HepG2 (cell line): ENCODE measurements around the gene ZCCHC3. TPM values are rescaled to one million over a fixed set of nuclear protein-coding genes. Genes with fewer than 3 reads are reported as not detected.

Source experiments
- ATF7 ChIP-seq, 2 experiments: fragments of 450-650 bp in 1 of 2; sonication (generic) in 1 of 2; formaldehyde crosslinking in 1 of 2; IDR thresholded peaks; 2 replicates each; pipeline versions ENCODE4 v1.4.0 to v1.6.1; 2016 to 2020; ENCODE audit warnings: antibody characterized with exemption in 1 of 2, mild to moderate bottlenecking in 1 of 2, missing genetic modification reagents in 1 of 2
- BRD4 ChIP-seq: sonication (generic); formaldehyde crosslinking; IDR thresholded peaks from 2 replicates; pipeline ENCODE4 v1.4.0; 2020; ENCODE audit warnings: missing genetic modification reagents
- CHD4 ChIP-seq: fragments of 200-600 bp; sonication (generic); IDR thresholded peaks from 2 replicates; pipeline ENCODE4 v1.7.0; 2017; ENCODE audit warnings: mild to moderate bottlenecking, low read length, borderline replicate concordance
- GTF2F1 ChIP-seq: fragments of 150-350 bp; IDR thresholded peaks from 2 replicates; pipeline ENCODE4 v1.6.1; 2014; ENCODE audit warnings: low read length
- HHEX ChIP-seq: IDR thresholded peaks from 2 replicates; pipeline ENCODE4 v1.6.1; 2016; ENCODE audit warnings: control low read depth
- HNRNPK ChIP-seq: fragments of 200-400 bp; formaldehyde crosslinking; IDR thresholded peaks from 2 replicates; pipeline ENCODE4 v1.6.1; 2018; ENCODE audit warnings: low read length, low read depth, moderate library complexity, mild to moderate bottlenecking; ENCODE audit not compliant: poor library complexity, severe bottlenecking
- KLF12 ChIP-seq: sonication (generic); formaldehyde crosslinking; IDR thresholded peaks from 2 replicates; pipeline ENCODE4 v1.4.0; 2020; ENCODE audit warnings: missing genetic modification reagents, borderline replicate concordance
- MED13 ChIP-seq: sonication (generic); formaldehyde crosslinking; IDR thresholded peaks from 2 replicates; pipeline ENCODE4 v1.5.0; 2020; ENCODE audit warnings: missing genetic modification reagents
- MEIS2 ChIP-seq: sonication (generic); formaldehyde crosslinking; IDR thresholded peaks from 2 replicates; pipeline ENCODE4 v1.9.0; 2021; ENCODE audit warnings: mild to moderate bottlenecking, missing genetic modification reagents
- NRL ChIP-seq: sonication (generic); formaldehyde crosslinking; IDR thresholded peaks from 2 replicates; pipeline ENCODE4 v1.5.0; 2020; ENCODE audit warnings: missing genetic modification reagents, mild to moderate bottlenecking, moderate library complexity, borderline replicate concordance
- RBAK ChIP-seq: sonication (generic); formaldehyde crosslinking; IDR thresholded peaks from 2 replicates; pipeline ENCODE4 v1.5.1; 2020; ENCODE audit warnings: mild to moderate bottlenecking, missing genetic modification reagents
- SIX1 ChIP-seq: sonication (generic); formaldehyde crosslinking; IDR thresholded peaks from 2 replicates; pipeline ENCODE4 v1.4.0; 2020; ENCODE audit warnings: missing genetic modification reagents, borderline replicate concordance
- SKI ChIP-seq: fragments of 450-650 bp; IDR thresholded peaks from one replicate; pipeline ENCODE4 v1.6.1; 2018; ENCODE audit warnings: mild to moderate bottlenecking; ENCODE audit not compliant: partially characterized antibody
- STAG1 ChIP-seq: sonication (generic); formaldehyde crosslinking; IDR thresholded peaks from 2 replicates; pipeline ENCODE4 v1.4.0; 2020; ENCODE audit warnings: missing genetic modification reagents
- ZNF7 ChIP-seq: IDR thresholded peaks from 2 replicates; pipeline ENCODE4 v1.6.1; 2016; ENCODE audit warnings: missing biosample characterization, missing genetic modification reagents
- ZNF724P ChIP-seq: sonication (generic); formaldehyde crosslinking; IDR thresholded peaks from 2 replicates; pipeline ENCODE4 v1.8.0; 2022; ENCODE audit warnings: missing genetic modification reagents, borderline replicate concordance
- ZNF781 ChIP-seq: sonication (generic); formaldehyde crosslinking; IDR thresholded peaks from 2 replicates; pipeline ENCODE4 v1.5.1; 2020; ENCODE audit warnings: borderline replicate concordance, mild to moderate bottlenecking, missing genetic modification reagents; ENCODE audit errors: not compliant biosample characterization
- ZNF839 ChIP-seq: sonication (generic); formaldehyde crosslinking; IDR thresholded peaks from 2 replicates; pipeline ENCODE4 v1.4.0; 2020; ENCODE audit warnings: missing genetic modification reagents, mild to moderate bottlenecking, borderline replicate concordance
- ZNF883 ChIP-seq: sonication (generic); formaldehyde crosslinking; IDR thresholded peaks from 2 replicates; pipeline ENCODE4 v1.5.1; 2020; ENCODE audit warnings: mild to moderate bottlenecking, missing genetic modification reagents; ENCODE audit errors: not compliant biosample characterization
- ZSCAN22 ChIP-seq: sonication (generic); formaldehyde crosslinking; IDR thresholded peaks from 2 replicates; pipeline ENCODE4 v1.4.0; 2020; ENCODE audit warnings: mild to moderate bottlenecking, missing genetic modification reagents
- polyA plus RNA-seq, 8 experiments: library from polyadenylated mRNA; depleted of rRNA in 3 of 8; stranded (reverse) in 7 of 8; unstranded in 1 of 8; fragments of >200 nt; fragmentation: Illumina TruSeq in 4 of 8; extraction: Trizol in 4 of 8; gene quantifications; 2 replicates each; pipeline versions ENCODE4 v1.2.1 to v1.2.3, GENCODE V29; 2011 to 2016; ENCODE audit warnings: low read depth in 4 of 8, missing spikeins in 1 of 8, mixed read lengths in 1 of 8; ENCODE audit not compliant: insufficient read depth in 1 of 8
- total RNA-seq, 5 experiments: library from RNA; depleted of rRNA; stranded (reverse); fragments of >200 nt; fragmentation: Illumina TruSeq; extraction: Trizol; gene quantifications; 2 replicates each; pipeline ENCODE4 v1.2.3, GENCODE V29; 2016; ENCODE audit warnings: low read depth in 1 of 5
- TF ChIP-seq, protein P1 (sequence below): sonication (generic); formaldehyde crosslinking; IDR thresholded peaks from 2 replicates; pipeline ENCODE4 v1.5.0; 2020; ENCODE audit warnings: missing genetic modification reagents
- TF ChIP-seq, protein P2 (sequence below): sonication (generic); formaldehyde crosslinking; IDR thresholded peaks from 2 replicates; pipeline ENCODE4 v1.8.1; 2023; ENCODE audit warnings: missing genetic modification reagents, inconsistent platforms, borderline replicate concordance
- TF ChIP-seq, protein P3 (sequence below): sonication (generic); formaldehyde crosslinking; conservative IDR thresholded peaks from 2 replicates; pipeline ENCODE4 v1.8.0; 2022; ENCODE audit warnings: mild to moderate bottlenecking, moderate library complexity, missing genetic modification reagents
- TF ChIP-seq, protein P4 (sequence below): IDR thresholded peaks from 2 replicates; pipeline ENCODE4 v1.6.1; 2016; ENCODE audit warnings: mild to moderate bottlenecking, missing biosample characterization, missing genetic modification reagents
- TF ChIP-seq, protein P5 (sequence below): sonication (generic); formaldehyde crosslinking; IDR thresholded peaks from 2 replicates; pipeline ENCODE4 v1.5.0; 2020; ENCODE audit warnings: missing genetic modification reagents

The ZCCHC3 gene
- total and polyA plus RNA-seq, 2 of the 13 experiments (the other 11 are each of a cell fraction or from before 2014, with no cell fraction given) = 46.6 to 63.0 TPM

DNA sequence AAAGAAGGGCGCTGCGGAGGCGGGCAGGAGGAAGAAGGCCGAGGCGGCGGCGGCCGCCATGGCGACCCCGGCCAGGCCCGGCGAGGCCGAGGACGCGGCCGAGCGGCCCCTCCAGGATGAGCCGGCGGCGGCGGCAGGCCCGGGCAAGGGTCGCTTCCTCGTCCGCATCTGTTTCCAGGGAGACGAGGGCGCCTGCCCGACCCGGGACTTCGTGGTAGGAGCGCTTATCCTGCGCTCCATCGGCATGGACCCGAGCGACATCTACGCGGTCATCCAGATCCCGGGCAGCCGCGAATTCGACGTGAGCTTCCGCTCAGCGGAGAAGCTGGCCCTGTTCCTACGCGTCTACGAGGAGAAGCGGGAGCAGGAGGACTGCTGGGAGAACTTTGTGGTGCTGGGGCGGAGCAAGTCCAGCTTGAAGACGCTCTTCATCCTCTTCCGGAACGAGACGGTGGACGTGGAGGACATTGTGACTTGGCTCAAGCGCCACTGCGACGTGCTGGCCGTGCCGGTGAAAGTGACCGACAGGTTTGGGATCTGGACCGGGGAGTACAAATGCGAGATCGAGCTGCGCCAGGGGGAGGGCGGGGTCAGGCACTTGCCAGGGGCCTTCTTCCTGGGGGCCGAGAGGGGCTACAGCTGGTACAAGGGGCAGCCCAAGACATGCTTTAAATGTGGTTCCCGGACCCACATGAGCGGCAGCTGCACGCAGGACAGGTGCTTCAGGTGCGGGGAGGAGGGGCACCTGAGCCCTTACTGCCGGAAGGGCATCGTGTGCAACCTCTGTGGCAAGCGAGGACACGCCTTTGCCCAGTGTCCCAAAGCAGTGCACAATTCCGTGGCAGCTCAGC, 780 bp downstream of the ZCCHC3 start (continued):
- TF ChIP-seq ZNF781 (CRISPR knock-in tag) (no peak), GTF2F1 (no peak), ZNF7 (CRISPR knock-in tag) (no peak), BRD4 (peak; percentile 3; the same call in 1 of the 2 replicates), ZNF839 (CRISPR knock-in tag) (peak; percentile 95; the same call in 1 of the 2 replicates), SKI (no peak), ATF7 (IDR thresholded peaks at IDR 0.05) (no peak), ATF7 (CRISPR knock-in tag; IDR thresholded peaks at IDR 0.05) (no peak), MED13 (no peak), SIX1 (CRISPR knock-in tag) (no peak; the same call in 1 of the 2 replicates), ZNF883 (CRISPR knock-in tag) (peak; percentile 79), ZSCAN22 (CRISPR knock-in tag) (no peak), HNRNPK (no peak), MEIS2 (no peak), RBAK (no peak), CHD4 (no peak), HHEX (CRISPR knock-in tag) (no peak), KLF12 (no peak), NRL (no peak; the same call in 1 of the 2 replicates), ZNF724P (peak; percentile 75; the same call in 1 of the 2 replicates), STAG1 (CRISPR knock-in tag) (0 out of 2 replicates have a peak, but pooled peaks have one; percentile 10)
- TF ChIP-seq, protein P1, sequence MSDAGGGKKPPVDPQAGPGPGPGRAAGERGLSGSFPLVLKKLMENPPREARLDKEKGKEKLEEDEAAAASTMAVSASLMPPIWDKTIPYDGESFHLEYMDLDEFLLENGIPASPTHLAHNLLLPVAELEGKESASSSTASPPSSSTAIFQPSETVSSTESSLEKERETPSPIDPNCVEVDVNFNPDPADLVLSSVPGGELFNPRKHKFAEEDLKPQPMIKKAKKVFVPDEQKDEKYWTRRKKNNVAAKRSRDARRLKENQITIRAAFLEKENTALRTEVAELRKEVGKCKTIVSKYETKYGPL = no peak
- TF ChIP-seq, protein P2, sequence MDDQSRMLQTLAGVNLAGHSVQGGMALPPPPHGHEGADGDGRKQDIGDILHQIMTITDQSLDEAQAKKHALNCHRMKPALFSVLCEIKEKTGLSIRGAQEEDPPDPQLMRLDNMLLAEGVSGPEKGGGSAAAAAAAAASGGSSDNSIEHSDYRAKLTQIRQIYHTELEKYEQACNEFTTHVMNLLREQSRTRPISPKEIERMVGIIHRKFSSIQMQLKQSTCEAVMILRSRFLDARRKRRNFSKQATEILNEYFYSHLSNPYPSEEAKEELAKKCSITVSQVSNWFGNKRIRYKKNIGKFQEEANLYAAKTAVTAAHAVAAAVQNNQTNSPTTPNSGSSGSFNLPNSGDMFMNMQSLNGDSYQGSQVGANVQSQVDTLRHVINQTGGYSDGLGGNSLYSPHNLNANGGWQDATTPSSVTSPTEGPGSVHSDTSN (CRISPR knock-in tag) = no peak
- TF ChIP-seq, protein P3, sequence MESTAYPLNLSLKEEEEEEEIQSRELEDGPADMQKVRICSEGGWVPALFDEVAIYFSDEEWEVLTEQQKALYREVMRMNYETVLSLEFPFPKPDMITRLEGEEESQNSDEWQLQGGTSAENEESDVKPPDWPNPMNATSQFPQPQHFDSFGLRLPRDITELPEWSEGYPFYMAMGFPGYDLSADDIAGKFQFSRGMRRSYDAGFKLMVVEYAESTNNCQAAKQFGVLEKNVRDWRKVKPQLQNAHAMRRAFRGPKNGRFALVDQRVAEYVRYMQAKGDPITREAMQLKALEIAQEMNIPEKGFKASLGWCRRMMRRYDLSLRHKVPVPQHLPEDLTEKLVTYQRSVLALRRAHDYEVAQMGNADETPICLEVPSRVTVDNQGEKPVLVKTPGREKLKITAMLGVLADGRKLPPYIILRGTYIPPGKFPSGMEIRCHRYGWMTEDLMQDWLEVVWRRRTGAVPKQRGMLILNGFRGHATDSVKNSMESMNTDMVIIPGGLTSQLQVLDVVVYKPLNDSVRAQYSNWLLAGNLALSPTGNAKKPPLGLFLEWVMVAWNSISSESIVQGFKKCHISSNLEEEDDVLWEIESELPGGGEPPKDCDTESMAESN (CRISPR knock-in tag) = peak; percentile 86
- TF ChIP-seq, protein P4, sequence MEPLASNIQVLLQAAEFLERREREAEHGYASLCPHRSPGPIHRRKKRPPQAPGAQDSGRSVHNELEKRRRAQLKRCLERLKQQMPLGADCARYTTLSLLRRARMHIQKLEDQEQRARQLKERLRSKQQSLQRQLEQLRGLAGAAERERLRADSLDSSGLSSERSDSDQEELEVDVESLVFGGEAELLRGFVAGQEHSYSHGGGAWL (CRISPR knock-in tag) = peak; percentile 75; the same call in 1 of the 2 replicates
- TF ChIP-seq, protein P5, sequence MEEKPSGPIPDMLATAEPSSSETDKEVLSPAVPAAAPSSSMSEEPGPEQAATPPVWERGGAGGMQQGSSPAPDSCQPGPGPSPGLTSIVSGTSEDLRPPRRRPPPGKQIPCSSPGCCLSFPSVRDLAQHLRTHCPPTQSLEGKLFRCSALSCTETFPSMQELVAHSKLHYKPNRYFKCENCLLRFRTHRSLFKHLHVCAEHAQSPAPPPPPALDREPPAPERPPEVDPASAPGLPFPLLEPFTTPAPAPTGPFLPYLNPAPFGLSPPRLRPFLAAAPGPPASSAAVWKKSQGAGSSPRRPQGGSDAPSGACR (CRISPR knock-in tag) = no peak; the same call in 1 of the 2 replicates
